Measurements from ENCODE around the gene RGS6. TPM values are rescaled to one million over a fixed set of nuclear protein-coding genes. Genes with fewer than 3 reads are reported as not detected.

RGS6 gene
- total RNA-seq, 1 donor from 2014 or later: 1.6 TPM

DNA sequence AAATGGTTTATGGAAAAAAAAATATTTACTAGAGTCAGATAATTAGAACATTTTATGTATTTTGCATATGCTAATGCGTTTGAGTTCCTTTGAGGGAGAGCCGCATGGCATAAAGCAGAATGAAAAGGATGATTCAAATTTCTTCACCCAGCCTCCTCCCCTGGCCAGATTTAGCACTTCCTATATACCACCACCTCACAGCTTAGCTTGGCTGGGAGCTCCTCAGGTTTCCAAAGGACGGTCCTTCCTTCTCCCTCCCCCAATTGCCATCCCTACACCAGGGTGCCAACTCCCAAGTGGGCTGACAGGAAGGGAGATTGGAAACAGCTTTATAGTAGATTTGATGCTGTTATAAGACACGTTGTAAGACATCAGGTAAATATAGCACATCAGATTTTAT is 157.4 kb downstream of the RGS6 start:
- TF ChIP-seq, protein P1, sequence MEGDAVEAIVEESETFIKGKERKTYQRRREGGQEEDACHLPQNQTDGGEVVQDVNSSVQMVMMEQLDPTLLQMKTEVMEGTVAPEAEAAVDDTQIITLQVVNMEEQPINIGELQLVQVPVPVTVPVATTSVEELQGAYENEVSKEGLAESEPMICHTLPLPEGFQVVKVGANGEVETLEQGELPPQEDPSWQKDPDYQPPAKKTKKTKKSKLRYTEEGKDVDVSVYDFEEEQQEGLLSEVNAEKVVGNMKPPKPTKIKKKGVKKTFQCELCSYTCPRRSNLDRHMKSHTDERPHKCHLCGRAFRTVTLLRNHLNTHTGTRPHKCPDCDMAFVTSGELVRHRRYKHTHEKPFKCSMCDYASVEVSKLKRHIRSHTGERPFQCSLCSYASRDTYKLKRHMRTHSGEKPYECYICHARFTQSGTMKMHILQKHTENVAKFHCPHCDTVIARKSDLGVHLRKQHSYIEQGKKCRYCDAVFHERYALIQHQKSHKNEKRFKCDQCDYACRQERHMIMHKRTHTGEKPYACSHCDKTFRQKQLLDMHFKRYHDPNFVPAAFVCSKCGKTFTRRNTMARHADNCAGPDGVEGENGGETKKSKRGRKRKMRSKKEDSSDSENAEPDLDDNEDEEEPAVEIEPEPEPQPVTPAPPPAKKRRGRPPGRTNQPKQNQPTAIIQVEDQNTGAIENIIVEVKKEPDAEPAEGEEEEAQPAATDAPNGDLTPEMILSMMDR (conservative IDR thresholded peaks at IDR 0.05): no peak
- Mint-ChIP-seq H3K4me3 (no peak overlapping the region), H3K36me3 (no peaks in the 10 kb centered on the region), H3K4me1 (ENCODE audit: unreplicated experiment) (no peaks in the 10 kb centered on the region), H3K9me3 (no peaks in the 10 kb centered on the region), H3K27ac (no peak overlapping the region), H3K27me3 (peaks cover 3% of the 10 kb centered on the region)
- DNase-seq (ENCODE audit: extremely low spot score, unreplicated experiment): no peak

DNA sequence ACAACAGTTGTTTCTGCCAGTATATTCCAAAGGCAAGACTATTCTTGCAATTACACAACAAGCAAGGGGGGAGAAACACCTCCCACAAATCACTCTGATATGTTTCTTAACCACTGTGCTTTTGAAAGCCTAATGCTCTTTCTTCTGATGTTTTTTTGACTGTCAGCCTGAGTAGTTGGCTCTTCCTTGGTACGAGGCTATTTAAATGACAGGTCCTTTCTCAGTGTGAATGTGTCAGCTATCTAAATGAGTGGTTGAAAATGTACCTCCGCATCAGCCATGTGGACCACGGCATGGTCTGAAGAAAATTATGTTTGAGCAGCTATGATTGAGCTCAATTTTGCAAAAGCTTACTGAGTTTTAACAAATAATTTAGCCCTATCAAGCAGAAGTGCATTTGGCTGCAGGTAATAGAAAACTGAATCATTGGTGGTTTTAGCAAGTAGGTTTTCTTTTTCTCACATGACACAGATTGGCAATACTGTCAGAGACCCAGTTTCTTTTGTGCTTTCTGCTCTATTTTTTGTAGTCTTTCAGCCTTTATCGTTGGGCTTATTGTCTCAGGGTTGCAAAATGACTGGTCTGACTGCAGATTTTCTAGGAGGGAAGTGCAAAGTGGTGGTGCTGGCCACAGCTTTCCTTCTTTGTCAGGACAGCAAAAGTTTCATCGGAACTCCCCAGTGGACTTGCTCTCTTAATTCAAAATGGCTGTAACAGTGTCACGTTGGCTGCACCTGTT is 162.8 kb downstream of the RGS6 start:
- Mint-ChIP-seq H3K4me1 (ENCODE audit: unreplicated experiment) (no peaks in the 10 kb centered on the region), H3K27me3 (peaks cover 11% of the 10 kb centered on the region), H3K4me3 (no peak overlapping the region), H3K36me3 (no peaks in the 10 kb centered on the region), H3K9me3 (peaks cover 4% of the 10 kb centered on the region), H3K27ac (no peak overlapping the region)
- DNase-seq (ENCODE audit: extremely low spot score, unreplicated experiment): no peak
- TF ChIP-seq, protein P1 (conservative IDR thresholded peaks at IDR 0.05): no peak

DNA sequence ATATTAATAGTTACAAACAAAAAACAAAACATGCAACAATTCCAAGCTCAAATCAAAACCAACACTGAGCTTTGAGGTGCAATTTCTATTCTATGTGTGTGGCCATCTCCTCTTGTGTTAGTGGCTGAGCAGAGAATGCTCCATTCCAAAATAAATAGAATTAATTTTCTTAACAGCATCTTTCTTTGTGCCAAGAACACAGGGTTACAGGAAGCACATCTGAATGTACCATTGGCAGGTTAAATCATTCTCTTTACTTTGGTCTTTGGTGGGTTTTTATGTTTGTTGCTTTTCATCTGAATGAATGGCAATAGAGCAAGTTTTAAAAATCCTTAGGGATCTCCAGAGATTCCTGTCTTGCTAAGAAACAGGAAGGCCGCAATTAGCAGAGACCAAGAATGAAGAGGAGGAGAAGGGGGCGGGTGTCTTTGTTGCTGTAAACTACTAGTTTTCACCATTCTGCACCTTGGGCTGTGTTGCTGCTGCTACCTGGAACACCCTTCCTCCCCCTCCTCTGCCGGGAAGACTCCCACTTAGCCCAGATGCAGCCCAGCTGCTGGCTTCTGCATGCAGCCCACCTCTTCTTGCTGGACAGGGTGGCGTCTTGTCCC is 165.0 kb downstream of the RGS6 start:
- Mint-ChIP-seq H3K27ac (no peak overlapping the region), H3K36me3 (no peaks in the 10 kb centered on the region)

DNA sequence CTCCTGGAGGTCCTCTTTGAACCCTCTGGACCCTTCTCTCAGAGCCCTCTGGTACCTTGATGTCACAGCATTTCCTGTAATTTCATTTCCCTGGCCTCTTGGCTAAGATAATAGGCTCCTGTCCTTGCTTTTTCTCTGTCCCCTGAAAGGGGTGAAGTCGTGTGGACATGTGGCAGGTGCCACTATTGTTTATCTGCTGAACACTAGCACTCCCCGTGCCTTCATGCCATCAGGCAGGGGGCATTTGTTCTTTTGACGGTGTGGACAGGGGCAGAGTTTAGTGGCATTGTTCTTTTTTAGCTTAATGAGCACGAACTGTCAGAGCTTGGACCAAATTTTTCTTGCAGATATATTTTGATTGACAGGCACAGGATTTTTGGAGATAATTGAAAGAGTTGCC is 166.0 kb downstream of the RGS6 start:
- no peak for DNase-seq (ENCODE audit: extremely low spot score, unreplicated experiment)
- TF ChIP-seq, protein P1 (conservative IDR thresholded peaks at IDR 0.05): no peak
- Mint-ChIP-seq H3K27me3 (peaks cover 12% of the 10 kb centered on the region), H3K27ac (no peak overlapping the region), H3K9me3 (peaks cover 4% of the 10 kb centered on the region), H3K4me3 (no peak overlapping the region), H3K4me1 (ENCODE audit: unreplicated experiment) (no peaks in the 10 kb centered on the region), H3K36me3 (no peaks in the 10 kb centered on the region)

More for the DNA sequence above, 165.0 kb downstream of the RGS6 start:
- peaks cover 4% of the 10 kb centered on the region for H3K9me3 Mint-ChIP-seq
- no peak for DNase-seq (ENCODE audit: extremely low spot score, unreplicated experiment)
- no peaks in the 10 kb centered on the region for H3K4me1 Mint-ChIP-seq (ENCODE audit: unreplicated experiment)
- TF ChIP-seq, protein P1 (conservative IDR thresholded peaks at IDR 0.05): no peak
- H3K27me3 Mint-ChIP-seq: peaks cover 11% of the 10 kb centered on the region
- no peak overlapping the region for H3K4me3 Mint-ChIP-seq

DNA sequence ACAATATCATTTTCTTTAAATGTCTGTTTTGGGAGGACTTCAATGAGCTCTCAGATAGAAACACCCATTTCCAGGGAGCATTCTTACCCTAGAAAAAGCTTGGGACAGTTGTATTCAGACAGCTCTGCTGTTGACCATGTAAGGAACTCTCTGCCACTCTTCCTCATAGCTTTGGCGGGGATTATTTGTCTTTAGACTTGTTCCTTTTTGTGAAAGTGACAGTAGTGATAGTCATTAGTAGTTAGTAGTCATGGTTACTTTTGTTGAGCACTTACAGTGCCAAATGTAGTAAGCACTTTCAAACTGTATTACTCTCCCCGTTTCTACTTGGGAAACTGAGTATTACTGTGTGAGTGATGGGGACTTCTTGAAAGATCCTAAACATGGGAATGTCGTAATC is 167.3 kb downstream of the RGS6 start:
- H3K9me3 Mint-ChIP-seq: peaks cover 4% of the 10 kb centered on the region
- no peak for DNase-seq (ENCODE audit: extremely low spot score, unreplicated experiment)
- no peaks in the 10 kb centered on the region for H3K36me3 Mint-ChIP-seq
- peaks cover 15% of the 10 kb centered on the region for H3K27me3 Mint-ChIP-seq
- H3K4me1 Mint-ChIP-seq (ENCODE audit: unreplicated experiment): no peaks in the 10 kb centered on the region
- no peak overlapping the region for H3K4me3 Mint-ChIP-seq
- TF ChIP-seq, protein P1 (conservative IDR thresholded peaks at IDR 0.05): no peak
- H3K27ac Mint-ChIP-seq: no peak overlapping the region
